ENCODE results near the gene OPN4. TPM values are rescaled to one million over a fixed set of nuclear protein-coding genes. Genes with fewer than 3 reads are reported as not detected.

The OPN4 gene
- total and polyA plus RNA-seq, 2 donors (not counting 3 experiments of a cell fraction or from before 2014, with no cell fraction given) = not detected

- Histone ChIP-seq H4K20me1 (replicated peaks; ENCODE audit: control insufficient read depth, extremely low read depth, insufficient read depth, low read length) (no peaks in the 10 kb centered on the region), H3K4me1 (ENCODE audit: control insufficient read depth, extremely low read depth, insufficient read depth, low read length) (no peaks in the 10 kb centered on the region), H3K4me3 (replicated peaks in 1 of 3; ENCODE audit: insufficient read depth in 1 of 3, low read depth in 1 of 3, low read length in 3 of 3) (no peak overlapping the region), H3K9ac (replicated peaks; ENCODE audit: extremely low read depth, insufficient read depth, low read length) (no peak overlapping the region), H3K4me2 (ENCODE audit: insufficient read depth, low read length) (no peak overlapping the region), H3K79me2 (ENCODE audit: control insufficient read depth, insufficient read depth, low read length) (no peaks in the 10 kb centered on the region), H2AFZ (ENCODE audit: low read depth, low read length) (no peak overlapping the region), H3K27ac (ENCODE audit: insufficient read depth, low read depth, low read length) (no peak overlapping the region), H3K27me3 (ENCODE audit: control insufficient read depth in 2 of 2, insufficient read depth in 2 of 2, low read length in 2 of 2) (peaks cover 13 to 48% of the 10 kb centered on the region in 2 experiments), H3K36me3 (ENCODE audit: control insufficient read depth in 2 of 2, extremely low read depth in 1 of 2, insufficient read depth in 2 of 2, low read length in 2 of 2) (no peaks in the 10 kb centered on the region), H3K9me1 (replicated peaks; ENCODE audit: control insufficient read depth, extremely low read depth, insufficient read depth, low read length) (no peaks in the 10 kb centered on the region), H3K9me3 (replicated peaks; ENCODE audit: control insufficient read depth, insufficient read depth, low read length) (no peaks in the 10 kb centered on the region)
- FAIRE-seq (no peak), DNase-seq (ENCODE audit: low read depth, low spot score) (no peak)
- ChIA-PET POLR2A (no interaction called here), CTCF (interaction anchor here (1.1 kb wide), 1 partner anchor 14 kb away, joined by 3 read pairs; no protein-coding TSS in a partner anchor)
- TF ChIP-seq, protein P1, sequence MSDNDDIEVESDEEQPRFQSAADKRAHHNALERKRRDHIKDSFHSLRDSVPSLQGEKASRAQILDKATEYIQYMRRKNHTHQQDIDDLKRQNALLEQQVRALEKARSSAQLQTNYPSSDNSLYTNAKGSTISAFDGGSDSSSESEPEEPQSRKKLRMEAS (IDR thresholded peaks at IDR 0.05; ENCODE audit: insufficient read depth, insufficient read length) = no peak
- TF ChIP-seq EZH2 (IDR thresholded peaks at IDR 0.05; ENCODE audit: borderline replicate concordance, low read depth, low read length, severe bottlenecking) = no peak
- no peak for TF ChIP-seq FOS (IDR thresholded peaks at IDR 0.05; ENCODE audit: borderline replicate concordance, insufficient read depth, low read length)
- TF ChIP-seq GATA2 (IDR thresholded peaks at IDR 0.05; ENCODE audit: insufficient read depth, insufficient read length, low read depth, low read length) = no peak
- TF ChIP-seq POLR2AphosphoS5 (IDR thresholded peaks at IDR 0.05; ENCODE audit: insufficient read depth, low read depth, low read length) = no peak
- TF ChIP-seq JUN (IDR thresholded peaks at IDR 0.05; ENCODE audit: borderline replicate concordance, insufficient read depth, insufficient read length, low read depth) = no peak
- TF ChIP-seq MYC (IDR thresholded peaks at IDR 0.05; ENCODE audit: low read depth, low read length) = no peak
- TF ChIP-seq, protein P2, sequence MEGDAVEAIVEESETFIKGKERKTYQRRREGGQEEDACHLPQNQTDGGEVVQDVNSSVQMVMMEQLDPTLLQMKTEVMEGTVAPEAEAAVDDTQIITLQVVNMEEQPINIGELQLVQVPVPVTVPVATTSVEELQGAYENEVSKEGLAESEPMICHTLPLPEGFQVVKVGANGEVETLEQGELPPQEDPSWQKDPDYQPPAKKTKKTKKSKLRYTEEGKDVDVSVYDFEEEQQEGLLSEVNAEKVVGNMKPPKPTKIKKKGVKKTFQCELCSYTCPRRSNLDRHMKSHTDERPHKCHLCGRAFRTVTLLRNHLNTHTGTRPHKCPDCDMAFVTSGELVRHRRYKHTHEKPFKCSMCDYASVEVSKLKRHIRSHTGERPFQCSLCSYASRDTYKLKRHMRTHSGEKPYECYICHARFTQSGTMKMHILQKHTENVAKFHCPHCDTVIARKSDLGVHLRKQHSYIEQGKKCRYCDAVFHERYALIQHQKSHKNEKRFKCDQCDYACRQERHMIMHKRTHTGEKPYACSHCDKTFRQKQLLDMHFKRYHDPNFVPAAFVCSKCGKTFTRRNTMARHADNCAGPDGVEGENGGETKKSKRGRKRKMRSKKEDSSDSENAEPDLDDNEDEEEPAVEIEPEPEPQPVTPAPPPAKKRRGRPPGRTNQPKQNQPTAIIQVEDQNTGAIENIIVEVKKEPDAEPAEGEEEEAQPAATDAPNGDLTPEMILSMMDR (IDR thresholded peaks at IDR 0.05; ENCODE audit: extremely low read depth in 1 of 2, insufficient read depth in 1 of 2, low read depth in 1 of 2, low read length in 2 of 2) = no peak
- TF ChIP-seq POLR2A (IDR thresholded peaks at IDR 0.05; ENCODE audit: low read depth, low read length) = no peak
- BruUV-seq (replicated peaks) = no TSS peak
- intact Hi-C loops (cut with micrococcal nuclease) = no loop called here
- dilution Hi-C loops (cut with MboI; ENCODE audit: extremely low pct_ligation_motif_present, low sequenced_read_pairs) = no loop called here
Observed at GRCh38 chr10:86706977-86707376, 52.6 kb downstream of the OPN4 start.

All from endothelial cell of umbilical vein (primary cell).